HG02938 (cell line): ENCODE results near the gene ABHD12.

ENCODE experiments used
- ATAC-seq: cut with Tn5 transposase; IDR thresholded peaks from one replicate; pipeline ENCODE4 v1.9.1; 2021; ENCODE audit warnings: mild to moderate bottlenecking, moderate library complexity; ENCODE audit not compliant: unreplicated experiment

The ABHD12 gene

GRCh38 chr20:25382704-25383370, 7.8 kb downstream of the ABHD12 start:
- ATAC-seq = no peak

GRCh38 chr20:25380945-25381614, 9.6 kb downstream of the ABHD12 start:
- no peak for ATAC-seq

- ATAC-seq = no peak
These were observed 11.5 kb downstream of the ABHD12 start for GRCh38 chr20:25378884-25379733.

GRCh38 chr20:25378189-25378883, 12.3 kb downstream of the ABHD12 start:
- ATAC-seq = no peak

GRCh38 chr20:25376886-25377285, 13.7 kb downstream of the ABHD12 start:
- ATAC-seq = no peak

- no peak for ATAC-seq
These were observed 14.4 kb downstream of the ABHD12 start for GRCh38 chr20:25376236-25376635.

- ATAC-seq = no peak
These were observed 15.8 kb downstream of the ABHD12 start for GRCh38 chr20:25374842-25375241.

GRCh38 chr20:25372584-25373336, 17.9 kb downstream of the ABHD12 start:
- ATAC-seq = no peak

- no peak for ATAC-seq
These were observed 20.7 kb downstream of the ABHD12 start for GRCh38 chr20:25369971-25370370.

GRCh38 chr20:25369529-25369928, 21.1 kb downstream of the ABHD12 start:
- ATAC-seq = no peak

GRCh38 chr20:25368976-25369375, 21.7 kb downstream of the ABHD12 start:
- no peak for ATAC-seq

- ATAC-seq = no peak
These were observed 22.1 kb downstream of the ABHD12 start for GRCh38 chr20:25368526-25368925.

- ATAC-seq = no peak
These were observed 25.5 kb downstream of the ABHD12 start for GRCh38 chr20:25364879-25365699.

- ATAC-seq = no peak
These were observed 26.4 kb downstream of the ABHD12 start for GRCh38 chr20:25364180-25364788.

GRCh38 chr20:25361287-25361683, 29.4 kb downstream of the ABHD12 start:
- ATAC-seq = no peak

- no peak for ATAC-seq
These were observed 29.9 kb downstream of the ABHD12 start for GRCh38 chr20:25360631-25361286.

GRCh38 chr20:25356271-25356933, 34.2 kb downstream of the ABHD12 start:
- no peak for ATAC-seq

- ATAC-seq = no peak
These were observed 34.8 kb downstream of the ABHD12 start for GRCh38 chr20:25355866-25356265.
